Right ventricle myocardium superior (tissue), 1 donor: ENCODE results near the gene TMEM116. TPM values are rescaled to one million over a fixed set of nuclear protein-coding genes. Genes with fewer than 3 reads are reported as not detected.
A peak's percentile ranks its signal among the peaks of the same experiment; 100 is the strongest.
"Not testable (repeated sequence)": the region's sequence is repeated elsewhere in the genome, so short reads cannot be mapped to it uniquely, and the experiment has no call there.

Source experiments
- ATAC-seq: fragments of 200-7000 bp; cut with Tn5 transposase; one replicate; pipeline ENCODE4 v1.9.1; 2020; ENCODE audit warnings: mild to moderate bottlenecking; ENCODE audit not compliant: poor library complexity
- DNase-seq: peaks from one replicate; pipeline ENCODE4 v3.0.0-alpha.2; 2020
- intact Hi-C: fragments of 100-400 bp; cut with DNase I; formaldehyde crosslinking; loops from one replicate; pipeline ENCODE4 v1.11.2; 2022
- total RNA-seq: library from RNA; stranded (reverse); fragmentation: NEBNext Ultra II Directional; extraction: Animal tissue kit (Norgen Biotek cat#: 25700); gene quantifications from one replicate; pipeline ENCODE4 v1.2.1, GENCODE V29; 2021
- donor health status: DM: no; HTN: yes; CAD: no; lungs with severe emphysema.

Gene TMEM116
- total RNA-seq, 1 donor from 2014 or later, result 42.4 TPM

- intact Hi-C loops, result loop anchor here (5.0 kb wide), 1 partner anchor 67 kb away; no protein-coding TSS in a partner anchor
- DNase-seq (peak; percentile 68), ATAC-seq (peak; percentile 44)
Measured at GRCh38 chr12:112013601-112014402, 837 bp upstream of the TMEM116 start.

DNA sequence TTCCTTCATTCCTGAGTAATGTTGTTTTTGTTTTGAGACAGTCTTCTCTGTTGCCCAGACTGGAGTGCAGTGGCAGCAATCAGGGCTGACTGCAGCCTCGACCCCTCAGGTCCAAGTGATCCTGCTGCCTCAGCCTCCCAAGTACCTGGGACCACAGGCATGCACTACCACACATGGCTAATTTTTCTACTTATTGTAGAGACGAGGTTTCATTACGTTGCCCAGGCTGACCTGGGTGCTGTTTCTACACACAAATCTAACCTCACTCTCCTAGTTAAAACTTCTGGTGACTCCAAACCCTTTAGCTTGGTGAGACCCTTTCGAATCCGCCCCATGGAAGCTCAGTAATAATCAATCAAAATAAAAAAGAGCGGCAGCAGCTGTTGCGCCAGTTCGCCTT lies 1.3 kb downstream of the TMEM116 start:
- no peak for ATAC-seq
- intact Hi-C loops, result loop anchor here (5.0 kb wide), 1 partner anchor 64 kb away; no protein-coding TSS in a partner anchor
- no peak for DNase-seq

GRCh38 chr12:112010415-112011344 lies 2.3 kb downstream of the TMEM116 start:
- no peak for DNase-seq
- intact Hi-C loops, result loop anchor here (5.0 kb wide), 1 partner anchor 63 kb away; no protein-coding TSS in a partner anchor
- no peak for ATAC-seq

DNA sequence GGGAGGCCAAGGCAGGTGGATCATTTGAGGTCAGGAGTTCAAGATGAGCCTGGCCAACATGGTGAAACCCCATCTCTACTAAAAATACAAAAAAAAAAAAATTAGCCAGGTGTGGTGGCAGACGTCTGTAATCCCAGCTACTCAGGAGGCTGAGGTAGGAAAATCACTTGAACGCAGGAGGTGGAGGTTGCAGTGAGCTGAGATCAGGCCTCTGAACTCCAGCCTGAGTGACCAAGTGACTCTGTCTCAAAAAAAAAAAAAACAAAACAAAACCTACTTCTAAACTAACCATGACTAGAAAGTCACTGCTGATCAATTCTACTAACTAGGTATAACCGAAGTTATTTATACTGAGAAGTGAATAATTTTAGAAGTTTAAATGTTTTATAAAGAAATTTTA lies 3.4 kb downstream of the TMEM116 start:
- DNase-seq, intact Hi-C loops, ATAC-seq: not testable (repeated sequence)

- intact Hi-C loops, result no loop called here
- ATAC-seq (no peak), DNase-seq (no peak)
Measured at GRCh38 chr12:112008918-112009317, 4.0 kb downstream of the TMEM116 start.

GRCh38 chr12:112007945-112008344 lies 5.0 kb downstream of the TMEM116 start:
- ATAC-seq, result no peak
- intact Hi-C loops, result no loop called here
- DNase-seq, result no peak

DNA sequence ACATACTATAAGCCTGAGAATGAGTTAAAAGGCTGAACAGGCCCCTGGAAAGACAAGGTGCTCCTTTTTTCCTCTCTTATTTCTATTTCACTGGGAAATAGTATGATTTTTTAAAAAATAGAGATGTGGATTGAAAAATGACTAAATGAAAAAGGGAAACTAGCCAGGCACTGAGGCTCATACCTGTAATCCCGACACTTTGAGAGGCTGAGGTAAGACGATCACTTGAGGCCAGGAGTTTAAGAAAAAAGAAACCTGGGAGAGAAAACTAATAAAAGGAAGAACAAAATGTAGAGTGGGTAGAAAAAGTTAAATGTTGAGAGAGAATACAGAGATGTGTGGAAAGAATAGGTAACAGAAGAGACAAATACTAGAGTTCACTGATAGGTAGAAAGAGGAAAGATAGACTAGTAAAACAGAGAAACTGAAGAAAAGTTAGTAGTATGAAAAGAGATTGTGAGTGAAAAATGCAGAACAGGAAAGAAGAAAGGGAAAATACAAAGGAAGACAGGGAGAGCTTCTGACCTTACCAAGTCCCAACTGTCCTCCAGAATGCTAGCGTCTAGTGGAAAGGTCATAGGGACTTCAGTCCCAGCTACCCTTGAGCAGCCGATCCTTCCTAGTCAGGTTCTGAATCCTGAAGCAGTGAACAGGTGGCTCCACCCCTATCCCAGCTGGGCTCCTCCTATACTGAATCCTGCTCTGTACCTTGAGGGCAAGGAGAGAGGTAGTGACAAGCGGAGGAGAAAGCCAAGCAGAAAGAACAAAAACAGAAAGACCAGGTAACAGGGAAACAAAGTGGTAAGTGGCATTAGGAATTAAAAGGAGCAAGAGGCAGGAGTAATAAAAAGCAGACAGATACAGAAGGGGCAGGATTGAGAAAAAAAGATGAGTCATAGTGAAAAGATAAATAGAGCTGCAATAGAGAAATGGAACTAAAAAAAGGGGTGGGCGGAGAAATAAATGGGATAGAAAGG lies 7.3 kb downstream of the TMEM116 start:
- ATAC-seq, result peak; percentile 86
- no peak for DNase-seq
- intact Hi-C loops, result no loop called here

DNA sequence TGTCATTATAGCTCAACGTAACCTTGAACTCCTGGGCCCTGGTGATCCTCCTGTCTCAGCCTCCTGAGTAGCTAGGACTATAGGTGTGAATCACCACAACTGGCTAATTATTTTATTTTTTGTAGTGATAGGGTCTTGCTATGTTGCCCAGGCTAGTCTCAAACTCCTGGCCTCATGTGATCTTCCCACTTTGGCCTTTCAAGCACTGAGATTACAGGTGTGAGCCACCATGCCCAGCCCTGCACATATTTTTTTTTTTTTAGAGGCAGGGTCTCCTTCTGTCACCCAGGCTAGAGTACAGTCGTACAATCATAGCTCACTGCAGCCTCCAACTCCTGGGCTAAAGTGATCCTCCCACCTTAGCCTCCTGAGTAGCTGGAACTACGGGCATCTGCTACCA lies 8.9 kb downstream of the TMEM116 start:
- no peak for ATAC-seq
- no peak for DNase-seq
- intact Hi-C loops, result no loop called here

- DNase-seq (no peak), ATAC-seq (no peak)
- intact Hi-C loops, result no loop called here
Measured at GRCh38 chr12:112001576-112001975, 11.4 kb downstream of the TMEM116 start.

DNA sequence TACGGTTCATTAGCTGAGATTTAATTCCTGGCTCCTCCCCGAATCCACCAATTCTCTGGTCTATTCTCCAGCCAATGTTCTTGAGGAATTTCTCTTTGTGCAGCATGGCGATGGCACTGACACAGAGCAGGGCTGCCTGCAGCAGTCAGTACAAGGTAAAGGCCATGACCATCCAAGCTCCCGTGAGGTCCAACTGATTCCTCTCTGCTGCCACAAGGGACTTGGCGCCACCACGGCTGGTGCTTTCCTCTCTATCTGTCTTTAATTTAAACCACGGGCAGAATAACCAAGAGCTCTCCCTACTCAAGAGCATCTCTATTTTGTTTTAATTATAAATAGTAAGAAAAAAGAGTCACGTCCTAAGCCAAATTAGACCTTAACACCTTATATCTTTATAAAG lies 12.1 kb downstream of the TMEM116 start:
- intact Hi-C loops, result no loop called here
- no peak for ATAC-seq
- no peak for DNase-seq

DNA sequence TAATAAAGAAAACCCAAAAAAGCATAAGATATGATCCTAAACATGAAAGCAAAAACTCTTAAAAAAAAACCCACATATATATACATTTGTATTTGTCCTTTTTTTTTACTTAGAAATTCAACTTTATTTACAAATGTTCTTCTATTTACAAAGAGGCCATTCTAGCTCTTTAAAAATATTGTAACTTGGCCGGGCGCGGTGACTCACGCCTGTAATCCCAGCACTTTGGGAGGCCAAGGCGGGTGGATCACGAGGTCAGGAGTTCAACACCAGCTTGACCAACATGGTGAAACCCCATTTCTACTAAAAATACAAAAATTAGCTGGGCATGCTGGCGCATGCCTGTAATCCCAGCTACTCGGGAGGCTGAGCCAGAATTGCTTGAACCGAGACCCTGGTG lies 13.8 kb downstream of the TMEM116 start:
- DNase-seq, intact Hi-C loops, ATAC-seq: not testable (repeated sequence)

DNA sequence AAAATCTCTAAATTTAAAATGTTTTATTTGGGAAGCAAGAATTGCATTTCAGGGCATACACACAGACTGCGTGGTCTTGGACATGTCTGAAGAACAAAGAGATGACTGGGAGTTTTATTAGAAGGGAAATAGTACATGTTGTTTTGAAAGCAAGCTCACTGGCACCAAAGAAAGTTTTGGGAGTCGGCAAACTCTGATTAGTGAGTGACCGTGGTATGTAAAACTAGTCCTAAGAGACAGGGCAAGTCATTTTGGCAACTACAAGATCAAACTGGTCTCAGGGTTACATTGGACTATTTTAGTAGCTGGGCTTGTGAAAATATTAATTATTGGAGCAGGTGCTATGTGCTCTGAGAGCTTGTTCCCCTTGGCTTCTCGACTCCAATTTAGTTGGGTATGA lies 14.9 kb downstream of the TMEM116 start:
- DNase-seq (no peak), ATAC-seq (peak; percentile 55)
- intact Hi-C loops, result no loop called here

GRCh38 chr12:111997300-111997699 lies 15.7 kb downstream of the TMEM116 start:
- no peak for DNase-seq
- intact Hi-C loops, result no loop called here
- ATAC-seq, result no peak

GRCh38 chr12:111995782-111996480 lies 17.0 kb downstream of the TMEM116 start:
- ATAC-seq (no peak), DNase-seq (no peak)
- intact Hi-C loops, result no loop called here

- intact Hi-C loops, ATAC-seq, DNase-seq: not testable (repeated sequence)
Measured at GRCh38 chr12:111994211-111995111, 18.5 kb downstream of the TMEM116 start.

DNA sequence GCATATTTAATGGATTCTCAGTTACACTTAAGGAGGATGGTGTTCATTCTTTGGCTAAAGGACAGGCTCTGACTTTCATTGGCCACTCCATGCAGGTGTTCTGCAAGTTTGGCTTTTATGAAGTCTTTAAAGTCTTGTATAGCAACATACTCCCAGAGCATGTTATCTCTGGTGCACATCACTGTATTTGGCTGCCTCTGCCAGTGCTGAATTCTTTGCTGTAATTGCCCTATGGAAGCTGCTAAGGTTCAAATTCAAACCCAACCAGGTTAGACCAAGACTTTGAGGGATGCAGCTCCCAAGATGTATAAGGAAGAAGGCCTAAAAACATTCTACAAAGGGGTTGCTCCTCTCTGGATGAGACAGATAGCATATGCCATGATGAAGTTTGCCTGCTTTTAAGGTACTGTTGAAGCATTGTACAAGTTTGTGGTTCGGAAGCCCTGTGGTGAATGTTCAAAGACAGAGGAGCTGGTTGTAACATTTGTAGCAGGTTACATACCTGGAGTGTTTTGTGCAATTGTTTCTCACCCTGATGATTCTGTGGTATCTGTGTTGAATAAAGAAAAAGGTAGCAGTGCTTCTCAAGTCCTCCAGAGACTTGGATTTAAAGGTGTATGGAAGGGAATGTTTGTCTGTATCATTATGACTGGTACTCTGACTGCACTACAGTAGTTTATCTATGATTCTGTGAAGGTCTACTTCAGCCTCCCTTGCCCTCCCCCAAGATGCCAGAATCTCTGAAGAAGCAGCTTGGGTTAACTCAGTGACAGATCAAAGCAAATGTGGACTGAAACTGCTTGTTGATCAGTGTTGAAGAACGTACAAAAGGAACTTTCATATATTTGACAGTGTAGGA lies 19.4 kb downstream of the TMEM116 start:
- no peak for DNase-seq
- intact Hi-C loops, result no loop called here
- ATAC-seq, result no peak
